Aorta (tissue), 5 donors: Measurements from ENCODE around the gene CORO6. TPM values are rescaled to one million over a fixed set of nuclear protein-coding genes. Genes with fewer than 3 reads are reported as not detected.

Source experiments
- ATAC-seq: fragments of 200-7000 bp; cut with Tn5 transposase; one replicate; pipeline ENCODE4 v1.9.1; 2022; ENCODE audit warnings: moderate library complexity; ENCODE audit not compliant: low FRiP score
- DNase-seq, 2 donors: peaks; one replicate each; pipeline ENCODE4 v3.0.0-alpha.2; 2020
- H3K27ac ChIP-seq, 2 donors: one replicate each; pipeline ENCODE4 v1.5.1; 2013; ENCODE audit warnings: low read length in 2 of 2, mild to moderate bottlenecking in 2 of 2, moderate library complexity in 2 of 2, control low read depth in 1 of 2, inconsistent platforms in 1 of 2, low read depth in 1 of 2
- H3K27me3 ChIP-seq, 2 donors: one replicate each; pipeline ENCODE4 v1.6.1; 2013; ENCODE audit warnings: control low read depth in 1 of 2, low read length in 1 of 2, mild to moderate bottlenecking in 1 of 2, moderate library complexity in 1 of 2; ENCODE audit not compliant: insufficient read depth in 2 of 2, control insufficient read depth in 1 of 2
- H3K36me3 ChIP-seq, 2 donors: one replicate each; pipeline ENCODE4 v1.6.1; 2013; ENCODE audit warnings: control low read depth in 1 of 2, low read length in 1 of 2, mild to moderate bottlenecking in 1 of 2; ENCODE audit not compliant: insufficient read depth in 2 of 2, control insufficient read depth in 1 of 2
- H3K4me1 ChIP-seq, 2 donors: one replicate each; pipeline ENCODE4 v1.6.1; 2013; ENCODE audit warnings: low read length in 2 of 2, control low read depth in 1 of 2, mild to moderate bottlenecking in 1 of 2, moderate library complexity in 1 of 2; ENCODE audit not compliant: insufficient read depth in 2 of 2, control insufficient read depth in 1 of 2
- H3K4me3 ChIP-seq, 2 donors: one replicate each; pipeline ENCODE4 v1.5.1; 2013; ENCODE audit warnings: low read length in 2 of 2, control low read depth in 1 of 2, mild to moderate bottlenecking in 1 of 2
- H3K9me3 ChIP-seq: one replicate; pipeline ENCODE4 v1.6.1; 2013; ENCODE audit warnings: mild to moderate bottlenecking, low read length; ENCODE audit not compliant: control insufficient read depth
- WGBS, 2 donors: extraction: QIAGEN DNeasy Blood & Tissue Kit; methylation state at CpG; one replicate each; pipeline ENCODE4 v1.1.7; 2013; 5-methylcytosine and 5-hydroxymethylcytosine counted together
- intact Hi-C, 2 donors: fragments of 100-400 bp; cut with DNase I; formaldehyde crosslinking; loops; one replicate each; pipeline versions ENCODE4 v1.14.2 to v1.15.0; 2022
- polyA plus RNA-seq, 2 donors: library from polyadenylated mRNA; stranded (reverse); fragments of 200-250 nt; gene quantifications; one replicate each; pipeline ENCODE4 v1.2.3, GENCODE V29; 2013
- total RNA-seq, 2 donors: library from RNA; stranded (reverse); fragmentation: NEBNext Ultra II Directional; extraction: Animal tissue kit (Norgen Biotek cat#: 25700); gene quantifications; one replicate each; pipeline ENCODE4 v1.2.1, GENCODE V29; 2021
- donor health status: healthy with polysubstance abuse.
- donor health status: Bipolar disorder and iron deficiency.
- donor health status: DM: no; HTN: no; CAD: no.
- donor health status: DM: no; HTN: no; CAD: no.
- donor health status: DM: yes; HTN: yes; CAD: no.

Gene CORO6
- total and polyA plus RNA-seq, 4 donors, result 2.9 to 51.6 (median 11.1) TPM

- DNase-seq (peak; percentile 78 to 88), ATAC-seq (peak; percentile 53)
- no peaks in the 10 kb centered on the region for H3K36me3 ChIP-seq
- no peaks in the 10 kb centered on the region for H3K27me3 ChIP-seq
- peak overlapping the region in 1 of 2 donors; percentile 71 for H3K27ac ChIP-seq
- intact Hi-C loops, result no loop called here
- 1 to 3% methylated on average over 30 to 31 of the region's 31 CpGs for whole genome bisulfite sequencing, 2 donors
- H3K4me1 ChIP-seq, result peaks cover 0 to 2% of the 10 kb centered on the region in 2 donors
- H3K9me3 ChIP-seq, result no peaks in the 10 kb centered on the region
- H3K4me3 ChIP-seq, result no peak overlapping the region
These were observed 31.5 kb downstream of the CORO6 start for GRCh38 chr17:29591146-29591736.

- H3K4me1 ChIP-seq, result peaks cover 0 to 2% of the 10 kb centered on the region in 2 donors
- peak in 1 of 2 donors; percentile 82 for DNase-seq
- peak overlapping the region in 1 of 2 donors; percentile 71 for H3K27ac ChIP-seq
- no peaks in the 10 kb centered on the region for H3K27me3 ChIP-seq
- H3K36me3 ChIP-seq, result no peaks in the 10 kb centered on the region
- intact Hi-C loops, result no loop called here
- peak; percentile 2 for ATAC-seq
- no peaks in the 10 kb centered on the region for H3K9me3 ChIP-seq
- 19 to 22% methylated on average over 29 to 30 of the region's 30 CpGs for WGBS, 2 donors
- no peak overlapping the region for H3K4me3 ChIP-seq
These were observed 32.1 kb downstream of the CORO6 start for GRCh38 chr17:29590411-29591145.

- Histone ChIP-seq H3K27ac (peak within 1 kb of the TSS in 1 of 2 donors; percentile 37), H3K36me3 (no peaks in the 10 kb centered on the region), H3K9me3 (no peaks in the 10 kb centered on the region), H3K27me3 (no peaks in the 10 kb centered on the region), H3K4me1 (peaks cover 0 to 2% of the 10 kb centered on the region in 2 donors), H3K4me3 (peak within 1 kb of the TSS; percentile 29 to 73)
- ATAC-seq, result peak; percentile 83
- peak; percentile 91 to 93 for DNase-seq
- WGBS, 2 donors, result 7 to 16% methylated on average over 27 to 70 of the region's 70 CpGs
- intact Hi-C loops, result loop anchor here (5.0 kb wide), 2 partner anchors 33 to 188 kb away; partner anchors contain the start of gene CORO6 (in 1 of the 2)
These were observed 32.9 kb downstream of the CORO6 start, which contains the start of gene GIT1 for GRCh38 chr17:29589524-29590410. Gene GIT1, minus strand, starts transcription at chr17:29589648. Its CDS starts 270 bp downstream, at chr17:29589378.

GRCh38 chr17:29588562-29589411, 33.9 kb downstream of the CORO6 start:
- DNase-seq (peak in 1 of 2 donors; percentile 84), ATAC-seq (no peak)
- intact Hi-C loops, result loop anchor here (5.0 kb wide), 2 partner anchors 34 to 189 kb away; partner anchors contain the start of gene CORO6 (in 1 of the 2)
- H3K27me3 ChIP-seq, result no peaks in the 10 kb centered on the region
- H3K4me1 ChIP-seq, result peaks cover 0 to 2% of the 10 kb centered on the region in 2 donors
- no peaks in the 10 kb centered on the region for H3K36me3 ChIP-seq
- 1% methylated on average over 40 to 72 of the region's 72 CpGs for WGBS, 2 donors
- no peak overlapping the region for H3K27ac ChIP-seq
- H3K9me3 ChIP-seq, result no peaks in the 10 kb centered on the region
- peak overlapping the region; percentile 29 to 73 for H3K4me3 ChIP-seq

GRCh38 chr17:29588017-29588561, 34.6 kb downstream of the CORO6 start:
- DNase-seq (no peak), ATAC-seq (no peak)
- Histone ChIP-seq H3K27ac (no peak overlapping the region), H3K27me3 (no peaks in the 10 kb centered on the region), H3K4me3 (peak overlapping the region; percentile 29 to 73), H3K9me3 (no peaks in the 10 kb centered on the region), H3K36me3 (no peaks in the 10 kb centered on the region), H3K4me1 (peaks cover 0 to 2% of the 10 kb centered on the region in 2 donors)
- WGBS, 2 donors, result 28 to 31% methylated on average over 8 of the region's 8 CpGs
- intact Hi-C loops, result loop anchor here (5.0 kb wide), 2 partner anchors 34 to 189 kb away; partner anchors contain the start of gene CORO6 (in 1 of the 2)

- Histone ChIP-seq H3K4me1 (peaks cover 0 to 2% of the 10 kb centered on the region in 2 donors), H3K36me3 (no peaks in the 10 kb centered on the region), H3K9me3 (no peaks in the 10 kb centered on the region), H3K27me3 (no peaks in the 10 kb centered on the region), H3K27ac (no peak overlapping the region), H3K4me3 (no peak overlapping the region)
- DNase-seq (no peak), ATAC-seq (no peak)
- 83 to 84% methylated on average over 6 of the region's 6 CpGs for WGBS, 2 donors
- intact Hi-C loops, result loop anchor here (5.0 kb wide), 2 partner anchors 35 to 190 kb away; partner anchors contain the start of gene CORO6 (in 1 of the 2)
These were observed 35.1 kb downstream of the CORO6 start for GRCh38 chr17:29587591-29587990.

GRCh38 chr17:29586676-29587469, 35.8 kb downstream of the CORO6 start:
- ATAC-seq, result no peak
- H3K27ac ChIP-seq, result no peak overlapping the region
- intact Hi-C loops, result loop anchor here (5.0 kb wide), 2 partner anchors 35 to 190 kb away; partner anchors contain the start of gene CORO6 (in 1 of the 2)
- H3K4me3 ChIP-seq, result no peak overlapping the region
- no peak for DNase-seq
- no peaks in the 10 kb centered on the region for H3K36me3 ChIP-seq
- H3K4me1 ChIP-seq, result no peaks in the 10 kb centered on the region
- 62% methylated on average over 9 of the region's 9 CpGs for WGBS, 2 donors
- no peaks in the 10 kb centered on the region for H3K27me3 ChIP-seq
- no peaks in the 10 kb centered on the region for H3K9me3 ChIP-seq
